ENCODE data around the gene DCLRE1A. TPM values are rescaled to one million over a fixed set of nuclear protein-coding genes. Genes with fewer than 3 reads are reported as not detected.

The DCLRE1A gene
- total and polyA plus RNA-seq, 10 of the 15 experiments (the other 5 are each of a cell fraction or from before 2014, with no cell fraction given): 4.8 to 29.8 (median 14.0) TPM

- TF ChIP-seq SUPT20H (IDR thresholded peaks at IDR 0.05; ENCODE audit: borderline replicate concordance, control insufficient read depth, low read depth, low read length) (no peak), TCF7 (IDR thresholded peaks at IDR 0.05; ENCODE audit: borderline replicate concordance) (no peak)
These were observed 39.7 kb upstream of the DCLRE1A start (continued) for GRCh38 chr10:113893570-113893969.

- H3K9ac ChIP-seq (ENCODE audit: control insufficient read depth, insufficient read depth, low read length): no peak overlapping the region
- FAIRE-seq (no peak), ATAC-seq (peak; percentile 28; the same call in 1 of the 3 replicates), DNase-seq (ENCODE audit: low read depth, low spot score) (no peak)
- no peak overlapping the region for H3K4me3 ChIP-seq
- CTCF ChIA-PET: interaction anchor here (1.0 to 3.0 kb wide), 4 partner anchors 17 to 210 kb away, joined by 3 to 11 read pairs (median 3); no protein-coding TSS in a partner anchor
- H3K36me3 ChIP-seq (ENCODE audit: control insufficient read depth in 2 of 2, insufficient read depth in 2 of 2, low read length in 1 of 2): peaks cover 0 to 10% of the 10 kb centered on the region in 2 experiments; a peak in 2 of 4 replicates
- SMC1A ChIA-PET (ENCODE audit: uncharacterized antibody, unreplicated experiment): interaction anchor here (0.6 to 2.6 kb wide), 9 partner anchors 9 to 210 kb away, joined by 3 to 9 read pairs (median 4); no protein-coding TSS in a partner anchor
- no peaks in the 10 kb centered on the region for H3K4me1 ChIP-seq (ENCODE audit: control insufficient read depth, insufficient read depth, low read length)
- RAD21 ChIA-PET (ENCODE audit: unreplicated experiment): interaction anchor here (0.6 kb wide), 1 partner anchor 802 kb away, joined by 3 read pairs; no protein-coding TSS in a partner anchor
- H3K79me2 ChIP-seq (ENCODE audit: control insufficient read depth, insufficient read depth, low read length): no peaks in the 10 kb centered on the region
- in situ Hi-C loops (cut with MboI) (no loop called here), intact Hi-C loops (cut with micrococcal nuclease; ENCODE audit: unreplicated experiment) (no loop called here)
- 66% methylated on average over 3 of the region's 3 CpGs for WGBS (ENCODE audit: insufficient coverage, insufficient replicate concordance, low lambda C conversion rate, missing lambda C conversion rate)
- no peaks in the 10 kb centered on the region for H3K9me3 ChIP-seq (replicated peaks; ENCODE audit: control insufficient read depth, insufficient read depth, low read length)
- H3K27me3 ChIP-seq (replicated peaks in 1 of 2; ENCODE audit: control insufficient read depth in 2 of 2, insufficient read depth in 2 of 2, low read length in 1 of 2): no peaks in the 10 kb centered on the region
- TF ChIP-seq NFYB (IDR thresholded peaks at IDR 0.05; ENCODE audit: insufficient read depth, low read depth, low read length) (no peak), RAD21 (IDR thresholded peaks at IDR 0.05; ENCODE audit: insufficient read depth, low read depth, low read length) (peak; percentile 21; the same call in 1 of the 2 replicates)
- no peak overlapping the region for H2AFZ ChIP-seq (ENCODE audit: control insufficient read depth, low read depth, low read length)
- POLR2A ChIA-PET: interaction anchor here (1.0 kb wide), 1 partner anchor 16 kb away, joined by 6 read pairs; no protein-coding TSS in a partner anchor
- no peak overlapping the region for H3K27ac ChIP-seq (ENCODE audit: control insufficient read depth, insufficient read depth)
- no TSS peak for BruUV-seq (replicated peaks)
- H3K4me2 ChIP-seq (ENCODE audit: control insufficient read depth, insufficient read depth): no peak overlapping the region
- H4K20me1 ChIP-seq (ENCODE audit: control insufficient read depth, insufficient read depth): no peaks in the 10 kb centered on the region
These were observed 37.6 kb upstream of the DCLRE1A start for GRCh38 chr10:113891476-113891875.

- DNase-seq (ENCODE audit: low read depth, low spot score): no peak
- Histone ChIP-seq H3K27me3 (replicated peaks in 1 of 2; ENCODE audit: control insufficient read depth in 2 of 2, insufficient read depth in 2 of 2, low read length in 1 of 2) (no peaks in the 10 kb centered on the region), H3K4me1 (ENCODE audit: control insufficient read depth, insufficient read depth, low read length) (no peaks in the 10 kb centered on the region), H3K36me3 (ENCODE audit: control insufficient read depth in 2 of 2, insufficient read depth in 2 of 2, low read length in 1 of 2) (peaks cover 0 to 10% of the 10 kb centered on the region in 2 experiments; a peak in 2 of 4 replicates), H4K20me1 (ENCODE audit: control insufficient read depth, insufficient read depth) (no peaks in the 10 kb centered on the region), H2AFZ (ENCODE audit: control insufficient read depth, low read depth, low read length) (no peak overlapping the region), H3K9ac (ENCODE audit: control insufficient read depth, insufficient read depth, low read length) (no peak overlapping the region), H3K4me3 (no peak overlapping the region), H3K27ac (ENCODE audit: control insufficient read depth, insufficient read depth) (no peak overlapping the region), H3K4me2 (ENCODE audit: control insufficient read depth, insufficient read depth) (no peak overlapping the region), H3K79me2 (ENCODE audit: control insufficient read depth, insufficient read depth, low read length) (no peaks in the 10 kb centered on the region), H3K9me3 (replicated peaks; ENCODE audit: control insufficient read depth, insufficient read depth, low read length) (no peaks in the 10 kb centered on the region)
- BruUV-seq (replicated peaks): no TSS peak
- WGBS (ENCODE audit: insufficient coverage, insufficient replicate concordance, low lambda C conversion rate, missing lambda C conversion rate): 82% methylated on average over 4 of the region's 4 CpGs
- peak; percentile 58 for ATAC-seq
- no peak for FAIRE-seq
- ChIA-PET POLR2A (interaction anchor here (1.0 kb wide), 1 partner anchor 15 kb away, joined by 6 read pairs; no protein-coding TSS in a partner anchor), CTCF (no interaction called here), SMC1A (ENCODE audit: uncharacterized antibody, unreplicated experiment) (interaction anchor here (0.6 to 2.6 kb wide), 9 partner anchors 10 to 211 kb away, joined by 3 to 9 read pairs (median 4); no protein-coding TSS in a partner anchor), RAD21 (ENCODE audit: unreplicated experiment) (interaction anchor here (0.6 kb wide), 1 partner anchor 803 kb away, joined by 3 read pairs; no protein-coding TSS in a partner anchor)
- intact Hi-C loops (cut with micrococcal nuclease; ENCODE audit: unreplicated experiment) (no loop called here), in situ Hi-C loops (cut with MboI) (no loop called here)
- no peak for TF ChIP-seq EP300 (IDR thresholded peaks at IDR 0.05; ENCODE audit: borderline replicate concordance in 1 of 2, control insufficient read depth in 1 of 2, low read depth in 2 of 2, low read length in 2 of 2)
- TF ChIP-seq SIN3A (IDR thresholded peaks at IDR 0.05; ENCODE audit: low read depth, low read length): no peak
- no peak for TF ChIP-seq SREBF1 (IDR thresholded peaks at IDR 0.05; ENCODE audit: low read length)
- no peak for TF ChIP-seq FOS (IDR thresholded peaks at IDR 0.05; ENCODE audit: borderline replicate concordance, extremely low read depth, insufficient read length)
- TF ChIP-seq NBN (IDR thresholded peaks at IDR 0.05): no peak
- no peak for TF ChIP-seq ZNF207 (IDR thresholded peaks at IDR 0.05; ENCODE audit: borderline replicate concordance)
- no peak for TF ChIP-seq ZNF592 (IDR thresholded peaks at IDR 0.05)
These were observed 36.9 kb upstream of the DCLRE1A start for GRCh38 chr10:113890769-113891168.

Data from GM12878 (cell line).